NCI-H2196 (cell line): ENCODE results near the gene RPL7A.
"Not testable (repeated sequence)": the region's sequence is repeated elsewhere in the genome, so short reads cannot be mapped to it uniquely, and the experiment has no call there.

Source experiments
- DNase-seq: peaks from one replicate; lab custom pipeline; 2025; ENCODE audit not compliant: unreplicated experiment; lab: John Stamatoyannopoulos, UW

Gene RPL7A

DNA sequence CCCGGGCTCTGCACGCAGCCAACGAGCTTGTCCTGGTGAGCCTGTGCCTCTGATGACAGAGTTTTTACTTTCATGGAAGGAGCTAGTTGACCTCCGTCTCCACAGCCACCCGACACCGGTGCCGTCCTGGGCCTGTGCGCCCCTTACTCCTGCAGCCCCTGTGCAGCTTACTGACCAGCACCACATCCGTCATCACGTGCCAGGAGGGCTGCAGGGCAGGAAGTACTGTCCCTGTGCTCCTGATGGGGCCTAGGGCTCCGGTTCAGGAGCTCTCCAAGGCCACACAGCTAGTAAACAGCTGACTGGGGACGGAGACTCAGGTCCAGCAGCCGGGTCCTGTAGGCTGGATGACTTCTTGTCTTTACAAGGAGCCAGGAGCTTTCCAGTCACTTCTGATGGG, 38.3 kb downstream of the RPL7A start:
- no peak for DNase-seq

DNA sequence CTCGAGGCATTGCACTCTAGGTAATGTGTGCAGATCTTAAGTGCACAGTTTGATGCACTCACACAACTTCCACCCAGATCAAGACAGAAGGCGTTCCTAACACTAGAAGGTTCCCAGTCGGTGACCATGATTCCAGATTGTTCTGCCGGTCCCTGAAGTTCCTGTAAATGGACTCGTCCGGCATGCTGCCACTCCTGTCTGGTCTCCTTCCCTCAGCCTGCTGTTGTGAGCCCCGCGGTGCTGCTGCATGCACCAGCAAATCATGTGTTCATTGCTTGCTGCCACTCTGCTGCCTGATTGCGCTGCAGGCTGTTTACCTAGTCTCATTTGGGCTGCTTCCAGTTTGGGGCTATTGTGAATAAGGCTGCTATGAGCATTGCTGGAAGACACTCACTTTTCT, 39.7 kb downstream of the RPL7A start:
- DNase-seq = no peak

DNA sequence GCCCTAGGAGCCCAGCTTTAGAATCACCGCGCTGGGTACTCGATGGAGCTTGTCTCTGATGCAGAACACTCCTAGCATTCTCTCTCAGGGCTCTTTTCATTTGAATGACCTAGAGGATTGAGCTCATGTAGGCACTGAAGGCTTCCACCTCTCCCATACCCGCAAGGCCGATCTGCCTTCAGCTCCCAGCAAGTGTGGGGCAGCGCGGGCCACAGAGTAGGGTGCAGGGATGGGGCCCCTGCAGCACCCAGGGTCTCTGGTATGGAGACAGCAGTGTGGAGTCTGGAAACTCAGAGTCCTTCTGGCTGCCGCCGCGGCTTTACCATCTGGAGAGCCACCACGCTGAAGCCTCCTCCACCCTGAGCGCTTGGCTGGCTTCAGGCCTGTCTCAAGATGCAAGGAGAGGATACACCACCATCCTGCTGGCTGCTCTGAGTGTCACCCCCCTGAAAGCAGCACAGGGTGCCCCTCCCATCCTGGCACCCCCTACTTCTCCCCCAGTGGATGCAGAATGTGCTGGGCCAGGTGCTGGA, 41.1 kb downstream of the RPL7A start:
- DNase-seq = no peak

DNA sequence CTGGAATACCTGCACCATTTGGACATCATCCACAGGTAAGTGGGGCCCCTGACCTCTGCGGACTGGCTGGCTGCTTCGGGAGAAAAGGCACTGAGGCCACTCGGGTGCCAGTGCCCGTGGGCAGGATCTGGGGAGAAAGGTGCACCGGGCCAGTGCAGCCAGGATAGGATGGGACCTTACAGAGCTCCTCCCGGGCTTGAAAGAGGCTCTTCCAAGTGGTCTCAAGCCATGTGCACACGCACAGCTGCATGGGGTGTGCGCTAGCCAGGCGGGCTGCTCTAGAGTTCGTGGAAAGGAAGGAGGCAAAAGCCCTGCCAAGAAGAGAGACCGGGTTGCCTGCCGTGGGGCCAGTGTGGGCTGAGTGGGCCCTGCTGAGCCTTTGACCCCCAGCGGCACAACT, 41.5 kb downstream of the RPL7A start:
- DNase-seq = no peak

DNA sequence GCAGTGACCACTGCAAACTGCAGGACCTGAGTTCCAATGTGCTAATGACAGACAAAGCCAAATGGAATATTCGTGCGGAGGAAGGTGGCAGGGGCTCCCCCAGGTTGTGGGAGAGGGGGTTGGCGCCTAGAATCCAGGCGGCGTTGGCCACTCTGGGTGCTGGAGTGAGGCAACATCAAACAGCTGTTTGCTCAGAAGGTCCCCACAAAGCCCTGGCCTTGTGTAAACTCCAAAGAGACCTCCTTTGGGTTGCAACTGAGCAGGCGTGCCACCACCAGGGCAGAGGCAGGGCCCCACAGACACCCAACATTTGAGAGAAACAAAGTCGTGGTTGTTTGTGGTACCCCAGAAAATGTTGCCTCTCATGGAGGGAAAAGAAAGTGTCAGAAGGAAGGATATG, 42.7 kb downstream of the RPL7A start:
- DNase-seq = no peak

DNA sequence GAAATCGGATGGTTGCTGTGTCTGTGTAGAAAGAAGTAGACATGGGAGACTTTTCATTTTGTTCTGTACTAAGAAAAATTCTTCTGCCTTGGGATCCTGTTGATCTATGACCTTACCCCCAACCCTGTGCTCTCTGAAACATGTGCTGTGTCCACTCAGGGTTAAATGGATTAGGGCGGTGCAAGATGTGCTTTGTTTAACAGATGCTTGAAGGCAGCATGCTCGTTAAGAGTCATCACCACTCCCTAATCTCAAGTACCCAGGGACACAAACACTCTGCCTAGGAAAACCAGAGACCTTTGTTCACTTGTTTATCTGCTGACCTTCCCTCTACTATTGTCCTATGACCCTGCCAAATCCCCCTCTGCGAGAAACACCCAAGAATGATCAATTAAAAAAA, 43.4 kb downstream of the RPL7A start:
- not testable (repeated sequence) for DNase-seq

DNA sequence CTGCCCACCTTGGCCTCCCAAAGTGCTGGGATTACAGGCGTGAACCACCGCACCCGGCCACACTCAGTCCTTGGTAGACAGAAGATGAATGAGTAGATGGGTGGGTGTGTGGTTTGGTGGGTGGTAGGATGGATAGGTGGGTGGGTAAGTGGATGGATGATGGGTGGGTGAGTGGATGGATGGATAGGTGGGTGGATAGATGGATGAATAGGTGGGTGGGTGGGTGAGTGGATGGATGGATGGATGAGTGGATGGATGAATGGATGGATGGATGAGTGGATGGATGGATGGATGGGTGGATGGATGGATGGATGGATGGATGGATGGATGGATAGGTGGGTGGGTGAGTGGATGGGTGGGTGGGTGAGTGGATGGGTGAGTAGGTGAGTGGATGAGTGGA, 44.3 kb downstream of the RPL7A start:
- DNase-seq = not testable (repeated sequence)

DNA sequence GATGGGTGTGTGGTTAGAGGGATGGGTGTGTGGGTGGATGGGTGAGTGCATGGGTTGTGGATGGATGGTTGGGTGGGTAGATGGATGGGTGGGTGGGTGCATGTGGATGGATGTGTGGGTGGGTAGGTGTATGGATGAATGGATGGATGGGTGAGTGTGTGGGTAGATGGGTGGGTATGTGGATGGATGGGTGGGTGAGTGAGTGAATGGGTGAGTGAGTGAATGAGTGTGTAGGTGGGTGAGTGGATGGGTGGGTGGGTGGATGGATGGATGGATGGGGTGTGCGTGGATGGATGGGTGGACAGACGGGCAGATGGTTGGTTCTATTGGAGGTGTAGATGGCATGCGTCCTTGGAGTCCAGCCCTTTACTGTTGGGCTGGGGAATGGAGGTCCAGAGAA, 45.4 kb downstream of the RPL7A start:
- no peak for DNase-seq

DNA sequence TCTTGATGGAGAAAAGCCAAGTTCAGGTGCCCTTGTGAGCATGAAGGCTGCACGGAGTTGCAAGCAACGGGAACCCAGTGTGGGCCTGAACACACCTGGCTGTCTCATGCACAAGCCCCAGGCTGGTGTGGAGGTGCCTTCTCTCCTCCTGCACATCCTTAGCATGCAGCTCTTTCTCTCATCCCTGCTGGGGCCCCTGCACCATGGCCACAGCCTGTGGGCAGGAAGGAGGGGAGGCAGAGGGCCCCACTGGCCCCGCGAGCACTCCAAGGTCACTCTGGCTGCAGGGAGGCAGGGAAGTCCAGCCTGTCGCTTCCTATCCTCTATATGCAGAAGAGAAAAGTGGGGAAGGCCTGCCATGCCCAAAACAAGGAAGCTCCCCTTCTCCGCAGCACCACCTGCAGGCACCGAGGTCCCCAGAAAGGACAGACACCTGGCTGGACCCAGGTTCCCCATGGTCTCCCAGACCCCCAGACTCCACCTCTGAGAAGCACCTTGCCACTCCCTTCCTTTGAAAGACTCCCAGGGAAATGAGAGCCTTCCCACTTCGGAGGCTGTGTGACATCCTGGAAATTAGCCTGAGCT, 46.8 kb downstream of the RPL7A start:
- DNase-seq = no peak

DNA sequence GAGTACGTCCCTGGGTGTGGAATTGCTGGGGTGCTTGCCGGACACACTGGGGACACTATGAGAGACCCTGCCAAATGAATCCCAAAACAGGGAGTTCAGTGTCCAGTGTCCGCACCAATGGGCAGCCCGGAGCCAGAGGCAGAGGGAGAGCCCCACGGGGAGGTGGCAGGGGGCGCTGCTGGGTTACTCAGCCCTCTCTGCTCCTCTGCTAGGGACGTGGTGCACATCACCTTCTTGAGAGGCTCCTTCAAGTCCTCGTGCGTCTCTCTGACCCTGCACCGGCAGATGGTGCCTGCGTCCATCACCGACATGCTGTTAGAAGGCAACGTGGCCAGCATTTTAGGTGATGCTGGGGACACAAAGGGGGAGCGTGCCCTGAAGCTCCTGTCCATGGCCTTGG, 48.9 kb downstream of the RPL7A start:
- DNase-seq = no peak

DNA sequence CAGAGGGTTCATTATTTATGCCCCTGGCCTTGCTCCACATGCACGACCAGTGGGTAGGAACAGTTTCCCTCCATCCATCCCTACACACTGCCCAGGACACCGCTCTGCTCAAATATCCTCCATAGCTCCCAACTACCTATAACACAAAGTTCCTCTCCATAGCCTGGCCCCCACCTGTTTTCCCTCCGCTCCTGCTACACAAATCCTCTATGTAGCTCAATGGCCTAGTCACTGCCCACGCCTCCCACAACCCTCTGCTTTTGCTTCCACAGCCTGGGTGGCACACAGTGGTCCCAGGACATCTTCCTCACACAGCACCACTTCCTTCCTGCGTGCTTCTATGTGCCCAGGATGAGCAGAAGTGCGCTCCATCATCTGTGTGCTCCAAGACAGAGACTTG, 49.4 kb downstream of the RPL7A start:
- no peak for DNase-seq

DNA sequence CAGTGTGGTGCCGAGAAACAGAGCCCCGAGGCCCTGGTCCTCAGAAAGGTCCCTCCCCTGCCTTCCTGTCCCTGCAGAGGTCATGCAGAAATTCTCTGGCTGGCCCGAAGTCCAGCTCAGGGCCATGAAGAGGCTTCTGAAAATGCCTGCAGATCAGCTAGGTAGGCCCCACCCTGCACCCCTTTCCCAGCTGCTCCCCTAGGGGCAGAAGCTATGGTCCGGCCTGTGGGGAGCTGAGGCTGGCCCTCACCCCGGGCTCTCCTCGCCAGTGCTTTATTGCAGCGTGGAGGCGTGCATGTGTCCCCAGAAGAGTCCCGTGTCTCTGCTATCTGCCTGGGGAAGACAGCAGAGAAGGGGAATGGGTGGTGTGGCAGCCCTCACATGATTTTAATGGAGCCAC, 49.9 kb downstream of the RPL7A start:
- DNase-seq = no peak

DNA sequence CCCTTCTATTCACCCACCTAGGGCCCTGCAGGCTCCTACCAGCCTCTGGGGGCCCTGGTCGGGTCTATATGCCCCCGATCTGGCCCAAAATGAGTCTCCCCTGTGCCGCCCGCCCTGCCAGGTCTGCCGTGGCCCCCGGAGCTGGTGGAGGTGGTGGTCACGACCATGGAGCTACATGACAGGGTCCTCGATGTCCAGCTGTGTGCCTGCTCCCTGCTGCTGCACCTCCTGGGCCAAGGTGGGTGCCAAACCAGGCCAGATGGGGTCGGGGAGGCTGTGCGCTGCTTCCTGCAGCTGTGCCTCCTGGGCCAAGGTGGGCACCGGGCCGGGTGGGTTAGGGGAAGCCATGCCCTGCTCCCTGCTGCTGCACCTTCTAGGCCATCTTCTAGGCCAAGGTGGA, 52.3 kb downstream of the RPL7A start:
- no peak for DNase-seq
